ENCODE measurements around the gene SND1.

- TF ChIP-seq CTCF (IDR thresholded peaks at IDR 0.05) (no peak), EZH2 (IDR thresholded peaks at IDR 0.05; ENCODE audit: borderline replicate concordance, insufficient read depth, low read depth, low read length, poor library complexity, severe bottlenecking) (no peak)
Measured at GRCh38 chr7:128093614-128094570, 441.9 kb downstream of the SND1 start.

Data from B cell (primary cell).